GM21423 (cell line): Measurements from ENCODE around the gene DLGAP4.
"Not testable (repeated sequence)": the region's sequence is repeated elsewhere in the genome, so short reads cannot be mapped to it uniquely, and the experiment has no call there.

Source experiments
- ATAC-seq: cut with Tn5 transposase; IDR thresholded peaks from one replicate; pipeline ENCODE4 v1.9.1; 2021; ENCODE audit warnings: mild to moderate bottlenecking, moderate library complexity; ENCODE audit not compliant: unreplicated experiment

Gene DLGAP4

DNA sequence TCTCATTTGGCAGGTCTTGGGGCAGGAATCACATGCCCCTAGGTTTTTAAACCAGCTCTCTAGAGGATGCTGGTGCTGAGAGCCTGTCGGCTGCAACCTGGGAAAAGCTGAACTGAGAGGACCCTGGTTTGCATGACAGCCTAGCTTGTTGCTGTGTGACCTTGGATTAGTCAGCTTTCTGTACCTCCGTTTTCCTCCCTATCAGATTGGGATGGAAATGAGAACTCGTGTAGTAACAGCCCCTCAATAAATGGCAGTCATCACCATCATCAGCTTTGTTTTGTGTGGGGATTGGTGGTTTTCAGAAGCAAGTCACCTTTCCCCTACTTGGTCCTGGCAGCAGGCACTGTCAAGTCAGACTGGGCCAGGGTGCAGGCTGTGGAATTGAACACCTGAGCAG lies 159.9 kb downstream of the DLGAP4 start:
- no peak for ATAC-seq

DNA sequence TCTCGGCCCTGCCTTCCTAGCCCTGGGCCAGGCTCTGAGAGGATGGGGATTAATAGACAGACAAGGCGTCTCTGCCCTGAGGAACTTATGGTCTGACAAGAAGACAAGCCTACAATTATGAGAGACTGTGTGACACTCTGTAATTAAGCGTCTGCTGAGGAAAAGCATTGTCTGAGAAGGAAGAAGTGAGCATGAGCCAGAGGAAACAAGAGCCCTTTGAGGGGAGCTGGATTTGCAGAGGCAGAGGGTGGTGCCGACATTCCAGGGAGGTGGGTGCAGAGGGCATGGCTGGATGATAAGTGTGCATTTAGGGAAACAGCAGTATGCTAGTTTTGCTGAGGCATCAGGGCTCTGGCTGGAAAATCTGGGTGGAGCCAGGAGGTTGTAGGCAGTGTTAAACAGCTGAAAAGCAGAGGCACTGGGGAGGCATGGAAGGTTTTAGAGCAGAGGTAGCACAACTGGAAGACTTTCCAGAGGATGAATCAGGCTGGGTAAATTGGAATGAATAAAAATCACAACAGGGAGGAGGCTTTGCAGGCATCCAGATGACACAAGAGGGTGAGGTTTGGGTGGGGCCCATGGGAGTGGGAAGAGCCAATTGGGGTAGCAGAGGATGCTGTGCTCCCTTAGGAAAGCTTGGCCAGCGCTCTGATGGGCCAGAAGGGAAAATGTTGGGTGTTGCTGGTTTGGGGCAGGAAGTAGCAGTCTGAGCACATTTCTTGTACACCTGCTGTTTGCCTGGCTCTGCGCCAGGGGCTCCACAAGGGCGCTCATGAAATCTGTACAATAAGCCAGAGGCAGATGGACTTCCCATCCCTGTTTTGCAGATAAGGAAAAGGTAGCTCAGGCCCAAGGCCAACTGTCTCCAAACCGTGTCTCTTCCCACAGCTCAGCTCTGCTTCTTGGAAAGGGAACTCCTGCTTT lies 161.2 kb downstream of the DLGAP4 start:
- ATAC-seq = no peak

DNA sequence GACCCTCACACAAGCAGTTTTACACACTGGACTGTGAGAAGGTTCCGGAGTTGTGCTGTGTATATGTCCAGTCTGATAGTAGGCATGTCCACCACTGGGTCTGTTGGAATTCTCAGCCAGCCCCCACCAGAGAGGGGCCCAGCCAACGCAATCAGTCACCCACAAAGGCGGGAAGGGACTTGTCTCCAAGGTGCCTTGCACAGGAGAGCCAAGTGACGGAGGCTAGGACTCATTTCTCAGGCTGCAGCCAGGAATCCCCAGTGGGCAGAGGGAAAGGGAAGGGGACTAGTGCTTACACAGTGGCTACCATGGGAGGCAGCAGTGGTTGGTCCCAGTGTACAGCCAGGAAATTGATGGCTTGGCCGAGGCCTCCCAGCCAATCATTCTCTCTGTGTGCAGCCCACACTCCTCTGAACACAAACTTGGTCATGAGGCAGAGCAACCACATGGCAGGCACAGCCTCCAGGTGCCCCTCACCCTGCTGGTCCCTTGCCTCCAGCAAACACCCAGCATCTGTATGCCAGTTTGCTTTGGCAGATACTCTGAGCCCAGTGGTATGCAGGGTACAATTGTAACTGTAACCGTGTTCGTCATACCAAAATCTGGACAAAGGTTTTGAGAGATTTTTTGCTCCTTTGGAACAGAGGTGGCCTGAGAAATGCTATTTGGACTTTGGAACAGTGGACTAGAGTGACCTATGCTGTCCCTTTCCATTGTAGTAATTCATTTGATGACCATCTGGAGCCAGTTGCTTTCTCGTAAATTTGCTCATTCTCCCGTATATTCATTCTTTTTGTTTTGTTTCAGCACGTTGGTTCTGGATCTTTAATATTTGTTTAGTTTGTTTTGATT lies 162.2 kb downstream of the DLGAP4 start:
- ATAC-seq = no peak

DNA sequence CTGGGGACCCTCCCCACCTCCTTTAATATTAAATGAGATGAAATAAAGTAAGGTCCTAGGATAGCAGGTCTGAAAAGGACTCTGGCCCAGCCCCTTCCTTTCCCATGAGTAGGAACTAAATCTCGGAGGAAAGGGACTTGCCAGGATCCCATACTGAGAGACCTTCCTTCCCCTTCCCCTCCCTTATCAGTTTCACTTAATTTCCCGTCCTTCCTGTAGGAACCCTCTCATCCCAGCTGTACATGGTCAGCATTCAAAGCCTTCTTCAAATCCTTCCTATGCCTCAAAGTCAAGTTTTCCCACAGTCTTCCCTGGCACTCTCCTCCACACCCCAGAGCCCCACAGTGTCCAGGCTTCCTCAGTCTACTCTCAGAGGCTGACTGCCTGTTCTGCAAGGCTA lies 163.8 kb downstream of the DLGAP4 start:
- no peak for ATAC-seq

DNA sequence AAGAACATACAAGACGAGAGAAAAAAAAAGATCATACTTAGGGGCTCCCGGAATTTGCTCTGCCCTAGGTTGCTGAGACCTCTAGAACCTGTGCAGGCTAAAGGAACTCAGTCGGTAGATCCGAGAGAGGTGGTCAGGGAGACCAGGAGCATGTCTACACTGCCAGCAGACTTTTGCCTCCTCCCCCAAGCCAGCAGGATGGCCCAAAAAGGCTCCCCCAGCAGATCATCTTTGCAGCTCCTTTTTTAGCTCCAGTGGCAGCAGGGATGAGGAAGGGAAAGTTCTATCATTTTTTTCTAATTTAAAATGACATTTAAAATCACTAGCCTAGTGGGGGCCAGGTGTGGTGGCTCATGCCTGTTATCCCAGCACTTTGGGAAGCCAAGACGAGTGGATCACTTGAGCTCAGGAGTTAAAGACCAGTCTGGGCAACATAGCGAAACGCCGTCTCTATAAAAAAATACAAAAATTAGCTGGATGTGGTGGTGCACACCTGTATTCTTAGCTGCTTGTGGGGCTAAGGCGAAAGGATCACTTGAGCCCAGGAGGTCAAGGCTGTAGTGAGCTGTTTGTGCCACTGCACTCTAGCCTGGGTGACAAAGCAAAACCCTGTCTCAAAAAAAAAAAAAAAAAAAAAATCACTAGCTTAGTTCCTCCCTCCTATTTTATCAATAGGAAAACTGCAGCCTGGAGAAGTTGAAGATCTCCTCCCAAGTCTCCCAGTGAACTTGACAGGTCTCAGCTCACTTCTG lies 165.9 kb downstream of the DLGAP4 start:
- no peak for ATAC-seq

DNA sequence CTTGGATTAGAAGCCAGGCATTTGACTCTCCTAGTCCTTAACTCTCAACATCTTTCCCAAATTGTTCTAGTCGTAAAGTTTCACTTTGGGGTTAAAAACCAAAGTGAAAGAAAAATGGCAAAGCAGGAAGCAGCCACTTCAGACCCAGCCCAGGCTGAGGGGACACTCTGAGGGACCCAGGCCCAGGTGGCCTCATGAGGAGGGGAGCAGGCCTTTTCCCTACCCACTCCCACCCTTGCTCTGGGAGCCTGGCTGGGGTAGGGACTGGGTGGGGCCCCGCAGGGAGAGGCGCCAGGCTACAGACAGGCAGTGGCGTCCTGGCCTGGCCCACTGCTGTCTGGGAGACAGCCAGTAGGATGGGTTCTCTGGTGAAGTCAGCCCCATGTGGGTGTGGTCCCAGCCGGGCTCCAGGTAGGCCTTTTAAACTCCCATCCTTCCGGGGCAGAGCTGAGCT lies 166.5 kb downstream of the DLGAP4 start:
- no peak for ATAC-seq

DNA sequence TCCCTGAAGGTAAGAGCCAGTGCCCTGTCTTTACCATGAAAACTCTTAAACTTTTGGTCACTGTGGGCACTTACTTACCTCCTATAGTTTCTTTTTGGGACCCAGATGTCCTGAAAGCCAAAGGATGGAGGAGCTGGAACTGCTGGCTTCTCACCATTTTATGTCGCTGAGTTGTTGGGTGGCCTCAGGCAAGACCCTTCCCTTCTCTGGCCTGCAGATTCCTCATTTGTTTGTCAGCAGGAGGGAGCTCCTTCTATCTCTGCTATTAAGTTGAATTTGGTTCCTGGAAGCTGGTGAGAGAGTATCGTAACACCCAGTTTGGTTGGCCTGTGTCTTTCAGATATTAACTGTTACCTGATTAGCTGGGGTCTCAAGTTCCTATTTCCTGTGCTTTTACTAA lies 167.0 kb downstream of the DLGAP4 start:
- ATAC-seq = no peak

DNA sequence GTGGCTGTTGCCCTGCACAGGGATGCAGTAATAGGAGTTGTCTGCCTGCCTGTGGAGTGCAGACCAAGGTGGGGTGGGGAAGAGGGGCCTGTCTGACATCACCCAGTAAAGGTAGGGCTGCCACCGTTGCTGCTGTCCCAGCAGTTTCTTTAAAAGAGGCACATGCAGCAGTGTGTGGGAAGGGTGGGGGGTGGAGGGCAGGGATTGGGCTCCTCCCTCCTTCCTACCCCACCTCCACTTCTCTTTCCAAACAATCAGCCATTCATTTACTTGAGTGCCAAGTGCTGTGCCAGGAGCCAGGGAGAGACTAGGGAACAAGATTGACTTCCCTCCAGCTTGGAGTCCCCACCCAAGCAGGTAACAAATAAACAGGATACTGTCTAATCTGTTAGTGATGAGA lies 168.4 kb downstream of the DLGAP4 start:
- ATAC-seq = no peak

DNA sequence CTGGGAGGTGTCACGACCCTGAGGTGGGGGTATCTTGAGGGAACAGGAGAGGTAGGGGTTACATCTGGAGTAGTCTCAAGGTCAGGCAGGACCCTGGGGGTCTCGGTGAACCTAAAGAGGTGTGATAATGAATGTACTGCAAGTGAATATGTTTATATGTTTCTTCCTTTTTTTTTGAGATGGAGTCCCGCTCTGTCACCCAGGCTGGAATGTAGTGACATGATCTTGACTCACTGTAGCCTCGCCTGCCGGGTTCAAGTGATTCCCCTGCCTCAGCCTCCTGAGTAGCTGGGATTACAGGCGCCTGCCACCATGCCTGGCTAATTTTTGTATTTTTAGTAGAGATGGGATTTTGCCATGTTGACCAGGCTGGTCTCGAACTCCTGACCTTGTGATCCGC lies 168.9 kb downstream of the DLGAP4 start:
- not testable (repeated sequence) for ATAC-seq

DNA sequence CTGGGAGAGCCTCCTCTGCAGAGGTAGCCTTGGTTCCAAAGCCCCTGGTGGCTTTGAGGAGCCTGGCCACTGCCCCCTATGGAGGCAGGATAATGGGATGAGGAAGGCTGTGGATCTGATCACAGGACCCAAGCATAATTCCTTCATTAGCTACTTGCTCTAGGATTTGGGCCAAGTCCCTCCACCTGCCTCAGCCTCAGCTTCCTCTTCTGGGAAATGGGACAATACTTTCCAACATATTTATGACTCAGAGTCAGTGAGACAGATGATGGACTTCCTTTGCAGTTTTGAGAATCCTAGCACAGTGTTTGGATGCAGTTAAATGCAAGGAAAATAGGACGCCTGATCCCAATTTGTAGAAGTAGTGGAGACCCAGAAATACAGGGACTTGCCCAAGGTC lies 171.3 kb downstream of the DLGAP4 start:
- no peak for ATAC-seq

DNA sequence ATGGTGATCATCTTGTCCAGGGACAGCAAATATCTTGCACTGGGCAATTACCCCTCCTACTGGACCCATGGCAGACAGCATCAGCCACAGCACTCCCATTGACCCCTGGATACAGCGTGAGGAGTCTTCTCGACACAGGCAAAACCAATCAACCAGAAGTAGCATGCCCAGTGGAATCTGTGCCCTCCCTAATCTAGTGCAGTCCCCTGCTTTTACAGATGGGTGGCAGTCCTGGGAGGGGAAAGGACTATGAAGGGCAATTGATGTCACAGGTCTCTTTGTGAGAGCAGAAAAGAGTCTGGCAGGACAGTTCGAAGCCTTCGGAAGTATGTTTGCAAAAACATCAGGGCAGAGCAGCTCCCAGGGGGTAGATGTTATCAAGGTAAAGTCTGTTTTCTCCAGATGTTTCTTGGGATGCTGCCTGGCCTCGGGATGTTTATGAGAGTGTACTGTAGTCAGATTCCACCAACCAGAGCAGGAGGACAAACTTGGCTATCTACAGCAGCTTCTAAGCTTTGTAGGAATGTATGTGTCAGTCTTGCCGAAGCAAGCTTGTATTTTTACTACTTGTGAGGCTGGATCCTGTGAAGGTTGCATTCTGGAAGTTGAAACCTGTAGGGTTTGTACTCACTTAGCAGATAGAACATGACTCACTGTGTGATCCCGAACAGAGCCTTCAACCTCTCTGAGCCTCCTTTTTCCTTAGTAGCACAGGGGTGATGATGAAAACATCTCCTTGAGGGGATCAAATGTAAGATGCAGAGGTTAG lies 172.2 kb downstream of the DLGAP4 start:
- ATAC-seq = no peak

DNA sequence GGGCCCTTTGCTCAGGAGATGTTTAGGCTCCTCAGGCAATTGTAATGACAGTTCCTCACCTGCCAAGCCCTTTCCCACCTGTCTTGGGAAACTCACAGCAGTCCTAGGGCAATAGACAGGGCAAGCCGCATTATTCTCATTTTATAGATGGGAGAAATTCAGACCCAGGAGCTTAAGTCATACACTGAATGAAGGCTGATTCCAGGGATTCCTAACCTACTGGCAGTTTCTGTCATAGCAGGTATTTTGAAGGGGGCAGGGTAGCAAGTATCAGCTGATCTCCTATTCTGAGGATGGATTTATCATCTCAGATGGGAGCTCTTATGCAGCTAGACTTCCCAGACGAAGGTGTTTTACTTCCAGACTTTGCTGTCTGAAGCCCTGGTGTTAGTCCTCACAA lies 173.8 kb downstream of the DLGAP4 start:
- no peak for ATAC-seq

DNA sequence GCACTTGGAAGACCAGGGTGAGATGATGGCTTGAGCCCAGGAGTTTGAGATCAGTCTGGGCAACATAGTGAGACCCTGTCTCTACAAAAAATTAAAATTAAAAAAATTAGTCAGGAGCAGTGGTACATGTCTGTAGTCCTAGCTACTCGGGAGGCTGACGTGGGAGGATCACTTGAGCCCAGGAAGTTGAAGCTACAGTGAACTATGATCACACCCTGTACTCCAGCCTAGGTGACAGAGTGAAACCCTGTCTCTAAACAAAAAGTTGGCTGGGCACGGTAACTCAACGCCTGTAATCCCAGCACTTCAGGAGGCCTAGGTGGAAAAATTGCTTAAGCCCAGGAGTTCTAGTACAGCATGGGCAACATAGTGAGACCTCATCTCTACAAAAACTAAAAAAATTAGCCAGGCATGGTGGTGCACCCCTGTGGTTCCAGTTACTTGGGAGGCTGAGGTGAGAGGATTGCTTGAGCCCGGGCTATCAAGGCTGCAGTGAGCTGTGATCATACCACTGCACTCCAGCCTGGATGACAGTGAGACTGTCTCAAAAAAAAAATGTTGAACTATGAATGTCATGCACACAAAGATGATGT lies 174.4 kb downstream of the DLGAP4 start:
- ATAC-seq = no peak

DNA sequence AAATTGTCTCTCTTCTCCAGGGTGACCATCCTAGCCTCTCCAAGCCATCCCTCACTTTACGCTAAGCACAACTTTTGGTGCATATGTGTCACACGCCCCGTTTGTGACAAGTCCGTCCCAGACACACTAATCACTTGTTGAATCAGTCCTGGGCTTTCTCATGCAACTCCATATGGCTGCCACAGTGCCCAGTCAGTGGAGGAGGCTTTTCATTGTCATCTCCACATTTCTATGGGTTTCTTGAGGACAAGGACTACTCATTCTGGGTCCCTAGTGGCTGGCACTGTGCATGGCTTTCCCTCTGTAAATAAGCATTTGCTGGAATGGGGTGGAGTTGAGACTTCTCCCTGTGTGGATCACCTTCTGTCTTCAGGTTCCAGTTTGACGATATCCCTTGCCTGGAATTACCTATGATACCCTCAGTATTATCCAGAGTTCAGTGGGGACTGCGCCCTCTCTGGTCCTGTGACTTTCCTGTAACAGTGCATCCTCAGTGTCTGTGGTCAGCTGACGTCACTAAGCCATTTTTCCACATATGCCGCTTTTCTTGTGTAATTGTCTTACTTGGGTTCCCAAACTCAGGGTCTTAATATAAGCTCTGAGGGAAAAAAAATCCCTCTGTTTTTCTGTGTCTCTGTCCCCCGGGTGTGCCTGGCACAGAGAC lies 175.4 kb downstream of the DLGAP4 start:
- no peak for ATAC-seq

DNA sequence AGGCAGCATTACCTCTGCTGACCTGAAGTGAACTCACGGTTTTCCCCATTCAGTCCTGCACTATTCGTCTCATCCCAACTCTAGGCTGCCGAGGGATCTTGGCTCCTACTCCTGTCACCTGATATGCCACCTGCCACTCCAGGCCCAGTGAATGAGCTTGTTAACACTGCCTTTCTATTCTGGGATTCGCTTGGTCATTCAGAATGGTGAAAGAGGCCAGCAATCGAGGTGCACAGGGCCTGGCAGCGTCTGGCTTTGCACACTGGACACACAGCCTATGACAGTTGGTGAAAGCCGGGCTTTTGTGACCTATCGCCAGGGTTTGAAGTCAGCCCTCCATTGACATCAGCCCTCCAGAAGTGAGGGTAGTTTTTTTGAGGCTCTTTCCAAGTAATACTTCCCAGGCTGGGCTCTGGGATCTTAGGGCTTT lies 175.9 kb downstream of the DLGAP4 start:
- no peak for ATAC-seq

DNA sequence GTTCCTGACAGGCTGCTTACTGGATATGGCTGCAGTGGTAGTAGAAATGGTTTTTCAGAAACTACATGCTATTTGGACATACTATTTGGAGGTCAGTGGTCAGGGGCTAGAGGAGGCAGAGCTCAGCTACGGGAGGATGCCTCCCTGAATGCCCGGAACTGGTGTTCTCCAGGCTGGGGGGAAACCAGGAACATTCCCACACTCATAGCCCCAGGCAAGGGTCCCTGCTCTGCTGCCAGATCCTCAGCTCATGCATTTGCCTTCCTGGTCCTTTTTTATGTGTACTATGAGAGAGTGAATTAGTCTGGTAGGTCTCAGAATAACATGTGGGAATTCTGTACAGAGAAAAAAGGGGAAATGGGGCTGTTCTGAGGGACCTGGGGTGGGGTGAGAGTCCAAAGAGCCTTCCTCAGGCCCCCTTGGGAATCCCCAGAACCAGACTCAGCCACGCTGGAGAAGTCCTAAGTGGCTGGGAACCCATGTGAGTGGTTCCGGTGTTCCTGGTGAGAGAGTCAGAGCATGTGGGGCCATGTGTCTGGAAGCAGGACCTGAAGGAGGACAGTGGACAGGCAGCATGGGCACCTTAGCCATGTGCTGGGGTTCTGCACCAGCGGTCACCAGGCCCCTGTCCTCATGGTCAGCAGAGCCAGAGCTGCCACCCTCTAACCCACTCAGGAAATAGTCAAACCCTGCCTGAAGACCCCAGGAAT lies 177.2 kb downstream of the DLGAP4 start:
- no peak for ATAC-seq

DNA sequence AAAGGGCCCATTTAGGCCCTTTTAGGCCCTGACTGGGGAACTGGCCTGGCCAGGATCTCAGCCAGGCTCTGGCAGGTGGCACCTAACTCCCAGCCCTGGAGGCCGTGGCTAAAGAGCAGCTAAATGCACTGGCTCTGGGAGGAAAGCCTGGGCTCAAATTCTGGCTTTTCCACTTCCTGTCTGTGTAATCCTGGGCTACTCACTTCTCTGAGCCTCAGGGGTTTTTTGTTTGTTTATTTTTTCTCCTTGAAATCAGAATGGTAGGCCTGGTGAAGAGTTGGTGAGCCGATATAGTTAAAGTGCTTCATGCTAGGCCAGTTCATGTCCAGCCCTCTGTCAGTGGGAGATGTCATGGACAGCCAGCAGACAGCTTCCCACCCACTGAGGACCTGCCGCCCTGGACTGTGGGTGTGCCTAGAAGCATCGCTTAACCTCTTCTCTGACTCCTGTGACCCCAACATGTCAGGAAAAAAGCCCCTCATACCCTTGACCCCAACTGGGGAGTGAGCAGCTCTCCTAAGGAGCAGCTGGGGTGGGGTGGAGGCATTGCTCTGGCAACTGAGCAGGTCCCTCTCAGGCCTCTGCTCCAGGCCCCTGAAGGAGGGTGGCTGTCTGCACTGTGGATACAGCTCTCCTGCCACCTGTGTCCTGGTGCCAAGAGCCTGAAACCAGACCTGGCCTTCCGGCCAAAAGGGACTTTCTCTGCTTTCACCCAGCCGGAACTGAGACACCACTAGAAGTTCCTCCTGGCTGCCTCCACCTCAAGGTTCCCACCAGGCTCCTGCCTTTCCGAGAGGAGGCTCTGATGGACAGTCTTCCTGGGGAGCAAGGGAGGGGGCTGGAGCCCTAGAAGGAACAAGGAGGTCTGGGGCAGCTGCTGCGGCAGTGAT lies 178.0 kb downstream of the DLGAP4 start:
- no peak for ATAC-seq

DNA sequence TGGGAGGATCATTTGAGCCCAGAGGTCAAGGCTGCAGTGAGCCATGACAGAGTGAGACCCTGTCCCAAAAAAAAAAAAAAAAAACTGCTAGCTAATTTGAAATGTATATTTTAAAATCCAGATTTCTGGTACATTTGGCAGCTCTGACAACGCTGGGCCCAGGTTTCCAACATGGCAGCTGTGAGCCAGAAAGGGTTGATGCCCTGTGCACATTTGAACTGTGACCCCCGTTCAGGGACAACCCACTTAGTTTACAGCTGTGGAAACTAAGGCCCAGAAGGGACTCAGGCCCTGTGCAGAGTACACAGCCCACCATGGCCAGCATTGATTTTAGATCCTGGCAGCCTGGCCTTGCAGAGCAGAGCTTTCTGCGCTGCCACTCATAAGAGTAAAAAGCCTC lies 179.1 kb downstream of the DLGAP4 start:
- no peak for ATAC-seq
